Measurements from ENCODE around the gene CCDC74B.
"Not testable (repeated sequence)": the region's sequence is repeated elsewhere in the genome, so short reads cannot be mapped to it uniquely, and the experiment has no call there.

CCDC74B gene

DNA sequence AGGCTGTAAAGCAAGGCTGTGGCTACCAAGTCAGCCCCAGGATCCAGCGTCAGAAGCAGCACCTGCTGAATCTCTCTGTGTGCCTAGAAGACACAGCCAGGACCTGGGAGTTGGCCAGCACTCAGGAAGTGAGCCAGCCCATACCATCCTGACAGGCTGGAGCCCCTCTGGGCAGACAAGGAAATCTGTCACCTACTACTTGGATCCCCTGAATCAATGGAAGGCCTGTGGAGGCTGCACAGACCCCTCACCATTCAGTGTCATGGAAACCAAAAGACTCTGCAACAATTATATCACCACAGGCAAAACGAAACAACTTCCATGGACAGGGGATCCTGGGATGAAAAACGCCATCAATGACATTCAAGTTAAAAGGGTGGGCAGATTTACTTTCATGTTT, 21.7 kb upstream of the CCDC74B start:
- DNase-seq (ENCODE audit: low read depth, low spot score): not testable (repeated sequence)

DNA sequence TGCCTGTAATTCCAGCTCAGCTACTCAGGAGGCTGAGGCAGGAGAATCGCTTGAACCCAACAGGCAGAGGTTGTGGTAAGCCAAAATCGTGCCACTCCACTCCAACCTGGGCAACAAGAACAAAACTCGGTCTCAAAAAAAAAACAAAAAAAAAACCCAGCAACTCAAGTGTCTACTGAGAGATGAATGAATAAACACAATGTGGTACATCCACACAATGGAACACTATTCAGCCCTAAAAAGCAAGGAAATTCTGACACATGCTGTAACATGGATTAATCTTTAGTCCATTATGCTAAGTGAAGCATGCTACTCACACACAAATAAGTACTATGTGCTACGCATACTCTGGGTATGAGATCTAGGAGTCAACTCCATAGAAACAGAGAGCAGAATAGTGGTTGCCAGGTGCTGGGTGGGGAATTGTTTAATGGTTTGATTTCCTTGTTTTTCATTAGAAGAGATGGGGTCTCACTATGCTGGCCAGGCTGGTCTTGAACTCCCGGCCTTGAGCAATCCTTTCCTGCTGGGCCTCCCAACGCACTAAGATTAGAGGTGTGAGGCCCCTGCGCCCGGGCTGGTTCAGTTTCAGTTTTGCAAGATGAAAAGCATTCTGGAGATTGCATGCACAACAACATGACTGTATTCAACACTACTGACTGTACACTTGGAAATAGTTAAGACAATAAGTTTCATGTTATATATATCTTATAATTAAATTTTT, 20.5 kb upstream of the CCDC74B start:
- no peak for DNase-seq (ENCODE audit: low read depth, low spot score)

DNA sequence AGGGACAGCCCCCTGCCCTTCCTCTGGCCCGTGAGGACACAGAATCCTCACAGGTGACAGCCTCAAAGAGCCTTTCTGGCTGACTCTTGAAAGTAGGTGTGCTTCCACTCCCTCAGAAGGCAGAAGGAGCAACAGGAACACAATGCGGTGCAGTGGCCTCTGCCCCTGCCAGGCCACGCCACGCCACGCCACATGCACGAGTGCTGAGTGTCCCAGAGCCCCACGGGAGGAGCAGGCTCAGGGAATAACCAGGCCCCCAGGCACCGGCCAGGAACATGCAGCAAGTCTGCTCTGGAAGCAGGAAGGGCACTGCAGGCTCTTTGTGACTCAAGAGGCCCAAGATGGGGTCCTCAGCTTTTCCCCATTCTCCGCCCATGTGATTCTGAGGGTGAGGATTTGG, 18.1 kb upstream of the CCDC74B start:
- no peak for DNase-seq (ENCODE audit: low read depth, low spot score)

DNA sequence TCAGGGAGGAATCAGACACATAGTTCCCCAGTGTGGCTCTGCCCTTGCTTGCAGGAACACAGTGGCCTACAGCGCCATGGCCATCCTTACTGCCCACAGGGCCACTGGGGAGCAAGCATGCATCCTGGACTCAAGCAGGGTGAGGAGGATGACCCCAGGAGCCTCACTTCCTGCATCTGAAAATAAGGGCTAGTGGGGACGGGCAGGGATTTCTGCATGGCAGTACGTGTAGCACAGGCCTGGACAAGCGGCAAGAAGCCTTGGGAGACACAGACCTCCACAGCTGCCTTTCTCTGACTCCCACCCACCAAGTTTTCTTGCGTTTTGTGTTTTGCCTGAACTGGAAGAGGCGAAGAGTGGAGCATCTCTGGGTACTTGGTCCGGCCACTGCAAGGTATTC, 17.6 kb upstream of the CCDC74B start:
- DNase-seq (ENCODE audit: low read depth, low spot score): not testable (repeated sequence)

DNA sequence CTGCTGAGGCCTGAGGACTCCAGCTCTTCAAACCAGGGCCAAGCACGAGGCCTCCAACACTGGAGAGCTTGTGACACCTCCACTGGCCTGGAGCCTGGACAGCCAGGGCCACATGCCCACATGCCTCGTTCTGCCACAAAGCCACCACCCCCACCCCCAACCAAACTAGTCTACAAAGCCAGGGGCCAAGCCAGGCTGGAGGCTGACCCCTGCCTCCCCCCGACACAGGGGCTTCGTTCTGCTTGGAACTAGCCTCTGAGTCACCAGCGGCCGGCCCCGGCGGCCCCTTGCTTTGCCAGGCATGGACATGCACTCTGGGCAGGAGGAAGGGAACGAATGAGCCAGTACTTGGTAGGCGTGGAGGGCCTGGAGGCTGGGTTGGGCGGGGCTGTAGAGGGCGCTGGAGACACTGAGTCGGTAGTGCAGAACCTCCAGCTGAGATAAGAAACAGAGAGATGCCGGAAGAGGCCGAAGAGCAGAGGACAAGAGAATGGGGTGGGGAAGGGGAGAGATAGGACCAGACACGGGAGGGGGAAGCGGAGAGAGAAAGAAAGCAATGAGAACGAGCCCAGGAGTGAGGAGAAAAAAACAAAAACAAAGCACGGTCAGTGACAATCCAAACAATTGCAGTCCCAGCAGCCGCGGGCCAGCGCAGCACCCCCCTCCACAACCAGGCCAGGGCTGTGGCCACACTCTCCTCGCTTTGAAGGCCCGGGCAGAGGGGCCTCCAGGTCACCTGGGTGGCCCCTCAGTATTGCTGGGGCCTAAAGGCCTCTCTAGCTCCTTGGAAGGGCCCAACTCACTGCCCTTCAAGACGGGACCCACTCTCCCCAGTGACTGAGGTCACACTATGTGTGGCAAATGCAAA, 16.2 kb upstream of the CCDC74B start:
- not testable (repeated sequence) for DNase-seq (ENCODE audit: low read depth, low spot score)

DNA sequence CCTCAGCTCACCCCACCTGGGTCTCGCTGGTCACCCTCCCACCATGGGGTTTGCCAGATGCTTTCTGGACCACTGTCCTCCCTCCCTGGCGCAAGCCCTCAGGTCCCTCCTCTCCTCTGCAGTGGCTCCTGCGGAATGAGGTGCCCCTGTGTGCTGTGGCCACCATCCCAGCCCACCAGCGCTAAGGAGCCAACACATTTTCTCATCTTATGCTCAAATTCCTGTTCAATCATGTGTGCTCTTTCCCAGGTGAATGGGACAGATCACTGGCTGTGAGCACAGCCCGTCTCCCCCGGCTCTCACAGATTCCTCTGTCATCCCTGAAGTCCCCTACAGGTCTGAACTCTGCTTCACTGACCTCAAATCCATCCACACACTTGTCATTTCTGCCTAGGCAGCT, 15.2 kb upstream of the CCDC74B start:
- DNase-seq (ENCODE audit: low read depth, low spot score): no peak

DNA sequence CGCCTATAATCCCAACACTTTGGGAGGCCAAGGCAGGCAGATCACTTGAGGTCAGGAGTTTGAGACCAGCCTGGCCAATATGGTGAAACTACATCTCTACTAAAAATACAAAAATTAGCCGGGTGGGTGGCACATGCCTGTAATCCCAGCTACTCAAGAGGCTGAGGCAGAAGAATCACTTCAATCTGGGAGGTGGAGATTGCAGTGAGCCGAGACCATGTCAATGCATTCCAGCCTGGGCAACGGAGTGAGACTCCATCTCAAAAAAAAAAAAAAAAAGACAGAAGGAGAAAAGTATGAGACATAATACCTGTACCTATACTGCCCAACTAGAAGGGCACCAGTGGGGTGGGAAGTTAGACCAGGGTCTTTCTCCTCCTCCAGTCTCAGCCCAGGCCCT, 14.5 kb upstream of the CCDC74B start:
- not testable (repeated sequence) for DNase-seq (ENCODE audit: low read depth, low spot score)

DNA sequence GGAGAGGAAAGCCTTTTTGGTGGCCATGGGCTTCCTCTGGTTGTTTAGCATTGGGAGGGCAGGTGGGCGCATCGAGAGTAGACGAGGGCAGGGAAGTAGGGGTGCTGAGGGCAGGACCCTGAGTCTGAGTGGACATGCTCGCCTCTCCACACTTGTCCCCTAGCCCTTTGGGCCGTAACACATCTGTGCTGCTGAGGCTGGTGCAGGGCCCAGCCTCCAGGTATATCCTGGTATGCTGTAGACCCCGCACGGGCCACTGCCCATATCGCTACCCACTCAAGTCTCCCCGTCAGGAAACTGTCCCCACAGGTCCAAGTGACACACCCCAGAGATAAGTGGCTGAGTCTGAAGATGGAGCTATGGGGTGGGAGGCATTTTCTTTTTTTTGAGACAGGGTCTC, 13.7 kb upstream of the CCDC74B start:
- DNase-seq (ENCODE audit: low read depth, low spot score): no peak

DNA sequence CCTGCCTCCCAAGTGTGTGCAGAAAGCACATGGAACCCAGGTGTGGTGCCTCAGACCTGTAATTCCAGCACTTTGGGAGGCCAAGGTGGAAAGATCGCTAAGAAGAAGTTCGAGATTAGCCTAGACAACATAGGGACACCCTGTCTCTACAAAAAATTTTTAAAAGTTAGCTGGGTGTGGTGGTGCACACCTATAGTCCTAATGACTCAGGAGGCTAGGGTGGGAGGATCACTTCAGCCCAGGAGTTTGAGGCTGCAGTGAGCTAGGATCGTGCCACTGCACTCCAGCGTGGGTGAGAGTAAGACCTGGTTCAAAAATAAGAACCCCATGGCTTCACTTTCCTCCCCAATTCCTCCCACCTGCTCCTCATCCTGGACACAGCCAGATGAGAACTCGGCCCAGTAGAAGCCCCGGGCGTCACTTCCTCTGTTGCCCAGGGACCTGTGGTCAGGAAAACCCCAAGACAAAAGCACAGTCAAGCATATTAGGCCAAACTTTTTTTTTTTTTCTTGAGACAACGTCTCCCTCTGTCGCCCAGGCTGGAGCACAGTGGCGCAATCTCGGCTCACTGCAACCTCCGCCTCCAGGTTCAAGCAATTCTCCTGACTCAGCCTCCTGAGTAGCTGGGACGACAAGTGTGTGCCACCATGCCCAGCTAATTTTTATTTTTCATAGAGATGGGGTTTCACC, 13.1 kb upstream of the CCDC74B start:
- DNase-seq (ENCODE audit: low read depth, low spot score): not testable (repeated sequence)

DNA sequence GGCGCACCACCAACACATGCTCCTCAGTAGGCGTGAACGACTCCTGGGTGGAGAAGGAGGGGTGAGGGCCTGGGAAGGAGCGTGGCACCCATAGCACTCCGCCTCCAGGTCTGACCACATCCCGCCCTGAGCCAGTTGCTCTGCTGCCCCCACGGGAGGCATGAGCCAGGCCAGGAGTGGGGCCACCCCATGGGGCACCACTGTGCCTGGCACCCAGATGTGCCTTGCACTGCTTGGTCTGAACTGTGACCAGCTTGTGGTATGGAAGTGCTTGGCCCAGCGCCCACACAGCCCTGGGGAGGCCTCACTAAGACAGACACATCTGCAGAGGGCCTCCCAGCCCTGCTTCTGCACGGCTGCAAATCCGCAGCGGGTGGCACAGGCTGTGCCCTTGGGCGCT, 12.4 kb upstream of the CCDC74B start:
- not testable (repeated sequence) for DNase-seq (ENCODE audit: low read depth, low spot score)

DNA sequence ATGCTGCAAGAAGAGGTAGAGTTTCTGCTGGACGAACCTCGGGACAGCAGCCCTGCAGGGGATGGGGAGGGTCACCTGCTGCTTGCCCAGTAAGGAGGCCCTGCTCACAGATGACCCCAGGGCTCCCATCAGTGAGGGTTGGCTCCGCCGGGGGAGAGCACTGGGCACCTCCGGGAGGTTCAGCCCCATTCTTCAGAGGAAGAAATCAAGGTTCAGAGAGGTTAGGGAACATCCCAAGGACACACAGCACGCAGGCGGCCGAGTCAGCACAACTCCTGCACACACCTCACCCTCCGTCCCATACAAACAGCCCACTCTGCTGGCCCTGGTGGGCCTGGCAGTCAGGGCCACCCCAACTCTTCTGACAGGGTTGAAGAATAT, 11.7 kb upstream of the CCDC74B start:
- DNase-seq (ENCODE audit: low read depth, low spot score): no peak

DNA sequence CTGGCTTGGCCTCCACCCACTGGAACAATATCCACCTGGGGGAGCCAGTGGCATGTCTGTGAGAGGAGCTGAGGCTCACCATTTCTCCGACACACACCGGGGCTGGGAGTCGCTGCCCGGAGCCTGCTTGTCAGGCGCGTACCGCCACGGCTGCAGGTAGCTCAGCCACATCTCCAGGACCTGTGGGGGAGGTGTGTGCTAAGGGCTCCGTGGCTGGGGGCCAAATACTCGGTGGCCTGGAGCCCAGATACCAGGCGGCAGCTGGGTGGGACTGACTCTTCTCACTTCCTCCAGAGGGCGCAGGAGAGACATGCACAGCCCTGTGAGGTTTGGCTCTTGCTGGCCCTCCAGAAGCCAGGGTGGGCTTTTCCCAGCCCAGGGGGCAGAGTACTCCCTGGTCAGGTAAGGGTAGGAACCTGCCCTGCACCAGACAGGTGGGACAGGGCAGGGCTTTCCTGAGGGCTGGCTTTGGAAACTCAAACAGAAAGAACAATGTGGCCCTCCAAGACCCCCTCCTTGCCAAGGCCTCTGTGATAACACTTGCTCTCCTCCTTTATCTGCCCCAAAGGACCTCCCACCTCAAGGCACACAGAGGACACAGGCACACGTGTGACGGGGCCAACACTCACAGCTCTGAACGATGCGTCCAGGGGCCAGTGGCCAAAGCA, 11.2 kb upstream of the CCDC74B start:
- not testable (repeated sequence) for DNase-seq (ENCODE audit: low read depth, low spot score)

DNA sequence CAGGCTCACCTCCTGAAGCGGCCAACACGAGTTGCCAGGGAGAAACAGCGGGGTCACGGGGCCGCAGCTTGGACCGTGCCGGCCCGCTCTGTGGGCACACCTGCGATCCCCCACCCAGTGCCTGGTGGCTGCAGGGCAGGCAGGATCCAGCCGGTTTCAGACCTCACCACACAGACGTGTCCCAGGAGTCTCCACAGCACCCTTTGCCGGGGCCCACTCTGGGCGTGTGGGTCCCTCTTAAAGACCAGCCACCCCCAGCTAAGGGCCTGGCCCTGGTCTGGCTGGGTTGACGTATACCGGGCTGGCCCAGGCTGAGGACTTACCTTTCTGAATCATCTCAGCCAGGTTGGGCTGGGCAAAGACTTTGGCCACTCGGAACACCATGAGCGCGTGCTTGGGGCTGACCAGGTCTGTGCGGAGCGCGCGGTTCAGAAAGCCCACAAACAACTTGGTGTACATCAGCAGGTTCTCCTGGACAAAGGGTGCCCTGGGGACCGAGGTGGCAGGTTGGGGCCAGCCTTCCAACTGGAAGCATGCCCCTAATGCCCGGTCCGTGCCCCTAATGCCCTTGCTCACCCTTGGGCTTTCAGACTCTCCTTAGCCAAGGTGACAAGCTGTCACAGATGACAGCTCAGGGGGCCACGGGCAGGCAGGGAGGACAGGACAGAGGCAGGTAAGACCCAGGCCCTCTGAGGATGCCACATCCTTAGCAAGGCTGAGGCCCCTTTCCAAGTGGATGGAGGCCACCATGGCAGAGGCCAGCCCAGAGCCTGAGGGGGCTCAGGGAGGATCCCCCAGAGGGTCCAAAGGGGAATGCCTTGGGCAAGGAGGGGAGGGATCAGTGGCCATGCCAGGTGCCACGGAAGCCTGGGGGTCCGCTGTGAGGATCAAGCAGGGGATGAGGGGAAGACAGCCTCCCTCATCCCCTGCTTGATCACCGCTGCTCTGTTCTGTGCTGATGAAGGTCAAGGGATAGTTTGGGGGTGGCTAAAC, 10.2 kb upstream of the CCDC74B start:
- DNase-seq (ENCODE audit: low read depth, low spot score): no peak

DNA sequence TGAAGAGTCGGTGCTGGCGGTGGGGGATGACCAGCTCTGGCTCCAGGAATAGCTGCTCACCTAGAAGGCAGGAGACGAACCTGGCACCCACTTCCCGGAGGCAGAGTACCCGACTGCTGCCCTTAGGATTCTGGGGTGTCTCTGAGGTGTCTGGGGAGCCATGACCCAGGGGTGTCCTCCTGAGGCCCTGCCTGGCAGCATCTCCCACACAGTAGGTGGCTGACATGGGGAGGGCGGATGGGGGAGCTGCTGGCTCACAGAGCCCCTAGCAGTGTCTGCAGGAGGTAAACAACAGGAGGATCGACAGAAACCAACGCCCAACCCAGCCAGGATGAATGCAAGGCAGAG, 9.5 kb upstream of the CCDC74B start:
- not testable (repeated sequence) for DNase-seq (ENCODE audit: low read depth, low spot score)

DNA sequence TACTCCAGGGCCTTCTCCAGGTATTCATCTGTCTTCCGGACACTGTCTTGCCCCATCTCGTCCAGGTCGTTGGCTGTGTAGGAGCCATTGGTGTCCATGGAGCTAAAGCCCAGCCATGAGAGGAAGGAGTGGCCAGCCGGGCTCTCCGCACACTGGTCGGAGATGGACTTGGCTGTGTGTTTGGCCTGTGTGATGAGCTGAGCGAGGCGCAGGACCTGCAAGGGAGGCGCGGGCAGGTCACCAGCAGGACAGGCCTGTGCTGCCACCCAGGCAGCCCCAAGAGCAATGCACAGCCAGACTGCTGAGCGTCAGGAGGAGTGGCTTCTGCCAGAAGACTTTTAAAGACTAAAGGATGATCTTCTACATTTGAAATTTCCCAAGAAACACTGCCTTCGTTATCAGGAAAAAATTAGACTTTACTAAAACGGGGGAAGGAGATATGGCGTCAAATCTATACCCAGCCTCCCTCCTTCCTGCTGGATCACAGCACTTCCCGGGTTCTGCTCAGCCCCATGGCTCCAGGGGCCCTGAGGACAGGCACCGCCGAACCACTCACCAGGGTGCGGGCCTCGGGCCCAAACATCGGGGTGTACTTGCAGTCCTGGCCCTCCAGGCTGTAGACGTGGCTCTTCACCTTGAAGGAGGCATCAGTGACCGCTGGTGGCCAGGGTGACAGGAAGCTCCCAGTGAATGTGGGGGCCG, 9.0 kb upstream of the CCDC74B start:
- DNase-seq (ENCODE audit: low read depth, low spot score): not testable (repeated sequence)

DNA sequence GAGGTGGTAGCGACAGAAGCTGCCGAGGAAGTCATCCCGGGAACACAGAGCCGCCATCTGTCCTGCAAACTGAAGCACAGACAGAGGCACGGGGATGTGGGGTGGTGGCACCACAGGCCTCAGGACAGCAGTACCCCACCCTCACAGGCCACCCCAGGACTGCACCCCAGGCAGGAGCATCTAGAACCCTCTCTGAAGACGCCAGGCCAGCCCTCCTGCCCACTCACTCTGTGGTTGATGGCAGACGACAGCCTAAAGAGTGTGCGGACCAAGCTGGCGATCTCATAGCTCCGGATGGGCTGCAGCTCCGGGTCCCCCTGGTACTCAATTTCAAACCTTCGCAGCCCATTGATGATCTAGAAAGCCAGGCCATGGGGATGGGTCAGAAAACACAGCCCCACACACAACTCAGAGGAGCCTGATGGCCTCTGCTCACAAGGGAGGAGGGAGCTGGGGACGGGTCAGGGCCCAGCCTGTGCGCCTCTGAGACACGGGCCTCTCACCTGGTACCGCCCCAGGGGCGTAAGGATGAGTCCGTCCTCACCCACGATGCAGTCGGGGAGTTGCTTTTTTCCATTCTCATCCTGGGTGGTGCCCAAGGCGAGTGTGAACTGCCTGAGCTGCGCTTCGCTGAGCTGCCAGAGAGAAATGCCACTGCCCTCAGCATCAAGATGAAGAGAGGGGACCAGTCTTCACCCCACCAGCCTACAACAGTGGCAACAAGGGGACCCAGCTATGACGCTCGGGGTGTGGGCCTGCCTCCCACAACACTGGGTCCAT, 8.1 kb upstream of the CCDC74B start:
- DNase-seq (ENCODE audit: low read depth, low spot score): no peak

DNA sequence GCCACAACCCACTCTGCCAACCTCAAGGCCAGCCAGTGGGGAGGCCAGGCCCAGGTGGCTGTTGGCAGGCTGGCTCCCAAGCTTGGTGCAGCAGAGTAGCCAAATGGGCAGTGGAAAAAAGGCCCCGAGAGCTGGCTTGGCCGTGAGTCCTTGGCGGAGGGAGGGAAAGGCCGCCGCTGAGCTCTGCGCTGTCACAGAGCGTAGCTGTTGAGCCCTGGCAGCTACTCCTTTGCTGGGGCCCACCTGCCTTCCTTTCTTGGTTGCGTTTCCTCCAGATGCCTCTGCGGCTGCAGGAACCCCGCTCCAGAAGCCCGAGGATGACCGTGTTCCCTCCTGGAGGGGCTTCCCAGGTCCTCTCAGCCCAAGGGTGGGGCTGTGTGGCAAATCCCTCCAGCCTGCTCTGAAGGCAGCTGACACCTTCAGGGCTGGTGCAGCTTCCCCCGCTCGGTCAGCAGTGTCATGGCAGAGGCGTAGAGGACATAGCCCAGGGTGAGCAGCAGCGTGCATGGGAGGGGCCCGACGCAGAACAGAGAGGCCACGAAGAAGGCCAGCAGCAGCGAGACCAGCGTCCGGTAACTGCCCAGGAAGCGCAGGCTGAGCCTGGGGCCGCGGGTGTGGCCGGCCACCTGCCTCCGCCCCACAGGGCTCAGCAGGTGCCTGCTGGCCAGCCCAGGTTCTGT, 7.4 kb upstream of the CCDC74B start:
- DNase-seq (ENCODE audit: low read depth, low spot score): not testable (repeated sequence)

DNA sequence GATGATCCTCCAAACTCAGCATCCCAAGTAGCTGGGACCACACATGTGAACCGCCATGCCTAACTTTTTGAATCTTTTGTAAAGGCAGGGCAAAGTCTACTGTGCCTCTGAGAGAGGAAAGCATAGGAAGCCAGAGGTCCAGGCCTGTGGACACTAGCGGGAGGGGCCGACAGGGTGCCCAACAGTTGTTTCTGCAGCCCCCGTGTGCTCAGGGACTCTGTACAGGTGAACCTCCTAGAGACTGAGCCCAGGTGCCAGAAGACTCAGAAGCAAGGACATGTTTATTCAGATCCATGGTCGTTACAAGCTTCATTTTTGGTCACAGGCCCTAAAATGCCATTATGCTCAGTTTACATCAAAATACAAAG, 6.2 kb upstream of the CCDC74B start:
- not testable (repeated sequence) for DNase-seq (ENCODE audit: low read depth, low spot score)

All from activated CD4-positive, CD25-positive, alpha-beta regulatory T cell treated with anti-CD3 and anti-CD28 coated beads, Interleukin-2, amount 50 U/mL, for 16 hours (primary cell).